ENCODE data around the gene OSBPL6.

DNA sequence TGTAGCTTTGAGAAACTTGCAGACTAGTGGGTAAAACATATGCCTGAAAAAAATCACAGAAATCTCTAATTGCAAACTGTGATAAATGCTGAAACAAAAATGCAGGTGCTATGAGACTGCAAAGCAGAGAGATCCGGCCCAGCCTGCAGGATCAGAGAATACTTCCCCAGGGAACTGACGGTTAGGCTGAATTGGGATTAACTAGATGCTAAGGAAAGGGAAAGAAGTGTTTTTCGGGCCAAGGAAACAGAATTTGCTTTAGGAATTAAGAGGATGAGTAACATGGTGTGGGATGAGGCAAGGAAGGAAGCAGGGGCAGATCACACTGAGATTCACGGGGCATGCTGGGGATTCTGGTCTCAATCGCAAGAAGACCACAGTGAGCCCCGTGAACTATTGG, 71.5 kb downstream of the OSBPL6 start:
- TF ChIP-seq, protein P1, sequence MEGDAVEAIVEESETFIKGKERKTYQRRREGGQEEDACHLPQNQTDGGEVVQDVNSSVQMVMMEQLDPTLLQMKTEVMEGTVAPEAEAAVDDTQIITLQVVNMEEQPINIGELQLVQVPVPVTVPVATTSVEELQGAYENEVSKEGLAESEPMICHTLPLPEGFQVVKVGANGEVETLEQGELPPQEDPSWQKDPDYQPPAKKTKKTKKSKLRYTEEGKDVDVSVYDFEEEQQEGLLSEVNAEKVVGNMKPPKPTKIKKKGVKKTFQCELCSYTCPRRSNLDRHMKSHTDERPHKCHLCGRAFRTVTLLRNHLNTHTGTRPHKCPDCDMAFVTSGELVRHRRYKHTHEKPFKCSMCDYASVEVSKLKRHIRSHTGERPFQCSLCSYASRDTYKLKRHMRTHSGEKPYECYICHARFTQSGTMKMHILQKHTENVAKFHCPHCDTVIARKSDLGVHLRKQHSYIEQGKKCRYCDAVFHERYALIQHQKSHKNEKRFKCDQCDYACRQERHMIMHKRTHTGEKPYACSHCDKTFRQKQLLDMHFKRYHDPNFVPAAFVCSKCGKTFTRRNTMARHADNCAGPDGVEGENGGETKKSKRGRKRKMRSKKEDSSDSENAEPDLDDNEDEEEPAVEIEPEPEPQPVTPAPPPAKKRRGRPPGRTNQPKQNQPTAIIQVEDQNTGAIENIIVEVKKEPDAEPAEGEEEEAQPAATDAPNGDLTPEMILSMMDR (IDR thresholded peaks at IDR 0.05; ENCODE audit: low read depth, low read length, poor library complexity, severe bottlenecking): no peak
- TF ChIP-seq EZH2phosphoT487 (IDR thresholded peaks at IDR 0.05; ENCODE audit: borderline replicate concordance, low read length): no peak
